ENCODE results near the gene FOXP1.

FOXP1 gene

GRCh38 chr3:71247958-71248335 lies 335.6 kb downstream of the FOXP1 start:
- DNase-seq, result no peak

- DNase-seq, result peak; percentile 52
Measured at GRCh38 chr3:71247221-71247957, 336.1 kb downstream of the FOXP1 start.

- DNase-seq, result peak; percentile 60
Measured at GRCh38 chr3:71245971-71246880, 337.3 kb downstream of the FOXP1 start.

GRCh38 chr3:71244826-71245488 lies 338.6 kb downstream of the FOXP1 start:
- no peak for DNase-seq

GRCh38 chr3:71244153-71244825 lies 339.2 kb downstream of the FOXP1 start:
- DNase-seq, result no peak

GRCh38 chr3:71243229-71243628 lies 340.3 kb downstream of the FOXP1 start:
- DNase-seq, result no peak

- no peak for DNase-seq
Measured at GRCh38 chr3:71241981-71242560, 341.5 kb downstream of the FOXP1 start.

GRCh38 chr3:71241246-71241901 lies 342.2 kb downstream of the FOXP1 start:
- no peak for DNase-seq

- no peak for DNase-seq
Measured at GRCh38 chr3:71240034-71240433, 343.5 kb downstream of the FOXP1 start.

- DNase-seq, result no peak
Measured at GRCh38 chr3:71238355-71238757, 345.2 kb downstream of the FOXP1 start.

GRCh38 chr3:71237672-71238071 lies 345.9 kb downstream of the FOXP1 start:
- DNase-seq, result no peak

- DNase-seq, result no peak
Measured at GRCh38 chr3:71235846-71236245, 347.7 kb downstream of the FOXP1 start.

GRCh38 chr3:71232895-71233294 lies 350.6 kb downstream of the FOXP1 start:
- no peak for DNase-seq

- DNase-seq, result peak; percentile 21
Measured at GRCh38 chr3:71232175-71232679, 351.3 kb downstream of the FOXP1 start.

GRCh38 chr3:71231680-71232079 lies 351.8 kb downstream of the FOXP1 start:
- peak; percentile 90 for DNase-seq

- DNase-seq, result peak; percentile 55
Measured at GRCh38 chr3:71229905-71230657, 353.4 kb downstream of the FOXP1 start.

GRCh38 chr3:71228156-71228866 lies 355.2 kb downstream of the FOXP1 start:
- no peak for DNase-seq

GRCh38 chr3:71227270-71227661 lies 356.3 kb downstream of the FOXP1 start:
- peak; percentile 59 for DNase-seq

- peak; percentile 27 for DNase-seq
Measured at GRCh38 chr3:71226565-71227269, 356.8 kb downstream of the FOXP1 start.
